Lung (tissue), 12 donors: Measurements from ENCODE around the gene NPFFR2. TPM values are rescaled to one million over a fixed set of nuclear protein-coding genes. Genes with fewer than 3 reads are reported as not detected.

Experiments used
- ATAC-seq: fragments of 200-7000 bp; cut with Tn5 transposase; one replicate; pipeline ENCODE4 v1.9.1; 2020; ENCODE audit warnings: moderate number of reproducible peaks; ENCODE audit not compliant: insufficient read depth, low FRiP score
- DNase-seq, 3 donors: peaks; one replicate each; pipeline ENCODE4 v3.0.0-alpha.2; 2013 to 2017
- H3K27ac ChIP-seq, 2 donors: one replicate each; pipeline ENCODE4 v1.5.1; 2013; ENCODE audit warnings: mild to moderate bottlenecking in 2 of 2, moderate library complexity in 2 of 2, control low read depth in 1 of 2, inconsistent platforms in 1 of 2, low read depth in 1 of 2, low read length in 1 of 2
- H3K27me3 ChIP-seq, 3 donors: one replicate each; pipeline ENCODE4 v1.5.1; 2013; ENCODE audit warnings: low read length in 2 of 3; ENCODE audit not compliant: control insufficient read depth in 3 of 3, insufficient read depth in 3 of 3
- H3K36me3 ChIP-seq, 4 donors: one replicate each; pipeline ENCODE4 v1.5.1; 2013; ENCODE audit warnings: low read length in 4 of 4, mild to moderate bottlenecking in 1 of 4, moderate library complexity in 1 of 4; ENCODE audit not compliant: control insufficient read depth in 4 of 4, insufficient read depth in 4 of 4
- H3K4me1 ChIP-seq, 5 donors: one replicate each; pipeline ENCODE4 v1.5.1; 2013; ENCODE audit warnings: low read length in 5 of 5, mild to moderate bottlenecking in 2 of 5, moderate library complexity in 1 of 5; ENCODE audit not compliant: control insufficient read depth in 5 of 5, insufficient read depth in 5 of 5
- H3K4me3 ChIP-seq: one replicate; pipeline ENCODE4 v1.5.1; 2013; ENCODE audit warnings: mild to moderate bottlenecking, control low read depth, moderate library complexity
- H3K9ac ChIP-seq, 2 donors: one replicate each; pipeline ENCODE4 v1.5.1; 2013; ENCODE audit warnings: low read length in 2 of 2, control low read depth in 1 of 2; ENCODE audit not compliant: insufficient read depth in 1 of 2
- H3K9me3 ChIP-seq, 4 donors: one replicate each; pipeline ENCODE4 v1.5.1; 2013; ENCODE audit warnings: low read length in 3 of 4, mild to moderate bottlenecking in 1 of 4, moderate library complexity in 1 of 4; ENCODE audit not compliant: control insufficient read depth in 4 of 4, insufficient read depth in 3 of 4
- WGBS, 2 donors: extraction: QIAGEN DNeasy Blood & Tissue Kit; methylation state at CpG; one replicate each; pipeline ENCODE4 v1.1.7; 2013; 5-methylcytosine and 5-hydroxymethylcytosine counted together
- polyA plus RNA-seq, 2 donors: library from polyadenylated mRNA; stranded (reverse); fragments of 200-250 nt; gene quantifications; one replicate each; pipeline ENCODE4 v1.2.1, GENCODE V29; 2013
- total RNA-seq, 2 donors: library from RNA; depleted of rRNA in 1 of 2; stranded (reverse); fragments of >200 nt in 1 of 2; gene quantifications; one replicate each; pipeline ENCODE4 v1.2.1, GENCODE V29; 2014 to 2021
- TF ChIP-seq, protein P1 (sequence below): IDR thresholded peaks from 2 replicates; pipeline ENCODE4 v1.5.1; 2012; ENCODE audit warnings: mild to moderate bottlenecking; ENCODE audit errors: control extremely low read depth, extremely low read depth
- donor health status: control.
- donor health status: control.
- donor health status: Bipolar disorder and iron deficiency.
- donor health status: healthy.
- donor health status: DM: yes; HTN: yes; CAD: no.

NPFFR2 gene
- total and polyA plus RNA-seq, 4 donors: not detected

GRCh38 chr4:71995297-71995696 is 36.5 kb upstream of the NPFFR2 start:
- Histone ChIP-seq H3K27ac (no peak overlapping the region), H3K4me1 (no peaks in the 10 kb centered on the region), H3K27me3 (no peaks in the 10 kb centered on the region), H3K9me3 (peaks cover 0 to 6% (median 0%) of the 10 kb centered on the region in 4 donors), H3K36me3 (no peaks in the 10 kb centered on the region), H3K9ac (no peak overlapping the region), H3K4me3 (no peak overlapping the region)
- 89 to 91% methylated on average over 1 of the region's 1 CpG for WGBS, 2 donors
- no peak for DNase-seq
- TF ChIP-seq, protein P1, sequence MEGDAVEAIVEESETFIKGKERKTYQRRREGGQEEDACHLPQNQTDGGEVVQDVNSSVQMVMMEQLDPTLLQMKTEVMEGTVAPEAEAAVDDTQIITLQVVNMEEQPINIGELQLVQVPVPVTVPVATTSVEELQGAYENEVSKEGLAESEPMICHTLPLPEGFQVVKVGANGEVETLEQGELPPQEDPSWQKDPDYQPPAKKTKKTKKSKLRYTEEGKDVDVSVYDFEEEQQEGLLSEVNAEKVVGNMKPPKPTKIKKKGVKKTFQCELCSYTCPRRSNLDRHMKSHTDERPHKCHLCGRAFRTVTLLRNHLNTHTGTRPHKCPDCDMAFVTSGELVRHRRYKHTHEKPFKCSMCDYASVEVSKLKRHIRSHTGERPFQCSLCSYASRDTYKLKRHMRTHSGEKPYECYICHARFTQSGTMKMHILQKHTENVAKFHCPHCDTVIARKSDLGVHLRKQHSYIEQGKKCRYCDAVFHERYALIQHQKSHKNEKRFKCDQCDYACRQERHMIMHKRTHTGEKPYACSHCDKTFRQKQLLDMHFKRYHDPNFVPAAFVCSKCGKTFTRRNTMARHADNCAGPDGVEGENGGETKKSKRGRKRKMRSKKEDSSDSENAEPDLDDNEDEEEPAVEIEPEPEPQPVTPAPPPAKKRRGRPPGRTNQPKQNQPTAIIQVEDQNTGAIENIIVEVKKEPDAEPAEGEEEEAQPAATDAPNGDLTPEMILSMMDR: no peak
- no peak for ATAC-seq

GRCh38 chr4:72006586-72006985 is 25.2 kb upstream of the NPFFR2 start:
- Histone ChIP-seq H3K27ac (no peak overlapping the region), H3K27me3 (no peaks in the 10 kb centered on the region), H3K4me1 (no peaks in the 10 kb centered on the region), H3K9me3 (no peaks in the 10 kb centered on the region), H3K9ac (no peak overlapping the region), H3K36me3 (no peaks in the 10 kb centered on the region), H3K4me3 (no peak overlapping the region)
- DNase-seq (no peak), ATAC-seq (no peak)
- TF ChIP-seq, protein P1: no peak
- 84 to 87% methylated on average over 2 of the region's 2 CpGs for WGBS, 2 donors

- Histone ChIP-seq H3K9me3 (no peaks in the 10 kb centered on the region), H3K4me1 (no peaks in the 10 kb centered on the region), H3K36me3 (no peaks in the 10 kb centered on the region), H3K27ac (no peak overlapping the region), H3K27me3 (no peaks in the 10 kb centered on the region), H3K9ac (no peak overlapping the region), H3K4me3 (no peak overlapping the region)
- ATAC-seq: no peak
- TF ChIP-seq, protein P1: no peak
- no peak for DNase-seq
These were observed 19.9 kb upstream of the NPFFR2 start for GRCh38 chr4:72011906-72012305.

DNA sequence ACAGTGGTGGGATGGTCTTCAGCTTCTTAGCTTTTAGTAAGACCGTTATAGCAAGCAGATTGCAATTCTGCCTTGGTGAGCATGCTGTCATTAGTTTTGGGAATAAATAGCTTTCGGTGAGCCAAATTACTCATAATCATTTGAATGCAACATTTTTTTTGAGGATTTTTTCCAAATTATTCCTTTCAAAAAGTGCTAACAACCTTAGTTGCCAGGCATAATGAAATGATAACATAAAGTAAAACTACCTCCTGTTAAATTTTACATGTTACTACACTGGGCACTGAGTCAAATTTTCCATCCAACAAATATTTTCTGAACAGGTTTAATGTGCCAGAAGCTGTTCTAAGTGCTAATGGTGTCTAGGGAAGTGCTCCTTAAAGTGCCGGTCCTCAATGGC is 15.8 kb upstream of the NPFFR2 start:
- Histone ChIP-seq H3K9me3 (no peaks in the 10 kb centered on the region), H3K9ac (no peak overlapping the region), H3K36me3 (no peaks in the 10 kb centered on the region), H3K4me1 (no peaks in the 10 kb centered on the region), H3K27ac (no peak overlapping the region), H3K27me3 (no peaks in the 10 kb centered on the region), H3K4me3 (no peak overlapping the region)
- no peak for ATAC-seq
- TF ChIP-seq, protein P1: no peak
- no peak for DNase-seq
- 77 to 80% methylated on average over 3 of the region's 3 CpGs for WGBS, 2 donors
